LNCAP (cell line): ENCODE measurements around the gene AFG3L2.

Experiments used
- CTCF ChIP-seq: fragments of 450-650 bp; IDR thresholded peaks from 2 replicates; pipeline ENCODE4 v1.5.1; 2017; ENCODE audit warnings: mild to moderate bottlenecking

The AFG3L2 gene

GRCh38 chr18:12282442-12283039 lies 94.5 kb downstream of the AFG3L2 start:
- no peak for TF ChIP-seq CTCF

GRCh38 chr18:12281861-12282260 lies 95.2 kb downstream of the AFG3L2 start:
- no peak for TF ChIP-seq CTCF

- no peak for TF ChIP-seq CTCF
Measured at GRCh38 chr18:12279781-12280531, 97.1 kb downstream of the AFG3L2 start.
